ENCODE results near the gene VWA2.

DNA sequence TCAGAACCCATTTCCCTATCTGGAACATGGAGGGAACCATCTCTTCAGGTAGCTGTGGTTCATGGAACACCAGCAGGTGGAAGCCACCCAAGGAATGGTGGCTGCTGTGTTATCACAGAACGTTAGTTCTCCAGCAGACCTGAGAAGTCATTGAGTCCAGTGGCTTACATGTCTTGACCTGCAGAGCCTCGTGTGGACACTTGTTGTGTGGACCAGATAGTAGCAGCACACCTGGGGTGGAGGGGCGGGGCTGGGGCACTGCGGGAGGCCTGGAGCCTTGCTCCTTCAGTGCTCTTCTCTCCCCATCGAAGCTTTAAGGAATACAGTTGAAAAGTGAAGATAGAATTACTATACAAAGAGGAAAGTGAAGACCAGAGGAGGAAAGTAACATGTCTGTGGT lies 42.4 kb downstream of the VWA2 start:
- TF ChIP-seq GATA3 (IDR thresholded peaks at IDR 0.05; ENCODE audit: low read depth, low read length) (no peak), GATA2 (IDR thresholded peaks at IDR 0.05; ENCODE audit: low read depth, low read length) (no peak)

Measured in SH-SY5Y (cell line).